ENCODE data around the gene NECAB3. TPM values are rescaled to one million over a fixed set of nuclear protein-coding genes. Genes with fewer than 3 reads are reported as not detected.

Gene NECAB3
- total and polyA plus RNA-seq, 2 donors (not counting 3 experiments of a cell fraction or from before 2014, with no cell fraction given), result 18.1 to 22.4 TPM

DNA sequence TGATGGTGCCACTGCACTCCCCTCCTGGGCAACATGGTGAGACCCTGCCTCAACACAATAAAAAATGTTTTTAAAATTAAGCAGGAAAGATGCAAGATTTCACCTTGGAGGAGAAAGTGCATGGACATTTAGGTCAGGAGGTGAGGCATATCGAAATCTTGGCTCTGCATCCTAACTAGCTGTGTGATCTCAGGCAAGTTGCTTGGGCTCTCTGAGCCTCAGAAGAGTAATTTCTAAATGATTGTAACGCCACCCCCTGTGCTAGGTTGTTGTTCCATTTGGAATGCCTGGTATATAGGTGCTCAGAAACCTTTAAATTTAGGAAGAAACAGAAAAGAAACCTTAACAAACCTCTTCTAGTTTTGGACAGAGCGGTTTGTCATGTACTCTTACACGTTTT lies 48.0 kb downstream of the NECAB3 start:
- Histone ChIP-seq H3K27me3 (ENCODE audit: control insufficient read depth in 2 of 2, insufficient read depth in 2 of 2, low read length in 2 of 2) (no peaks in the 10 kb centered on the region), H3K9me3 (replicated peaks; ENCODE audit: control insufficient read depth, insufficient read depth, low read length) (no peaks in the 10 kb centered on the region), H3K4me2 (ENCODE audit: insufficient read depth, low read length) (no peak overlapping the region), H3K27ac (ENCODE audit: insufficient read depth, low read depth, low read length) (no peak overlapping the region), H3K79me2 (ENCODE audit: control insufficient read depth, insufficient read depth, low read length) (no peaks in the 10 kb centered on the region), H2AFZ (ENCODE audit: low read depth, low read length) (no peak overlapping the region), H3K9ac (replicated peaks; ENCODE audit: extremely low read depth, insufficient read depth, low read length) (no peak overlapping the region), H3K4me3 (replicated peaks in 1 of 3; ENCODE audit: insufficient read depth in 1 of 3, low read depth in 1 of 3, low read length in 3 of 3) (no peak overlapping the region), H4K20me1 (replicated peaks; ENCODE audit: control insufficient read depth, extremely low read depth, insufficient read depth, low read length) (no peaks in the 10 kb centered on the region), H3K4me1 (ENCODE audit: control insufficient read depth, extremely low read depth, insufficient read depth, low read length) (no peaks in the 10 kb centered on the region), H3K9me1 (replicated peaks; ENCODE audit: control insufficient read depth, extremely low read depth, insufficient read depth, low read length) (no peaks in the 10 kb centered on the region), H3K36me3 (ENCODE audit: control insufficient read depth in 2 of 2, extremely low read depth in 1 of 2, insufficient read depth in 2 of 2, low read length in 2 of 2) (peaks cover 0 to 6% of the 10 kb centered on the region in 2 experiments)
- intact Hi-C loops (cut with micrococcal nuclease) (no loop called here), dilution Hi-C loops (cut with MboI; ENCODE audit: extremely low pct_ligation_motif_present, low sequenced_read_pairs) (no loop called here)
- FAIRE-seq (no peak), DNase-seq (ENCODE audit: low read depth, low spot score) (no peak)
- POLR2A ChIA-PET, result no interaction called here
- no TSS peak for BruUV-seq (replicated peaks)
- CTCF ChIA-PET, result interaction anchor here (0.6 kb wide), 1 partner anchor 154 kb away, joined by 5 read pairs; no protein-coding TSS in a partner anchor
- TF ChIP-seq POLR2AphosphoS5 (IDR thresholded peaks at IDR 0.05; ENCODE audit: insufficient read depth, low read depth, low read length), result no peak
- no peak for TF ChIP-seq GATA2 (IDR thresholded peaks at IDR 0.05; ENCODE audit: insufficient read depth, insufficient read length, low read depth, low read length)
- TF ChIP-seq POLR2A (IDR thresholded peaks at IDR 0.05; ENCODE audit: low read depth, low read length), result no peak
- TF ChIP-seq JUN (IDR thresholded peaks at IDR 0.05; ENCODE audit: borderline replicate concordance, insufficient read depth, insufficient read length, low read depth), result no peak
- TF ChIP-seq, protein P1, sequence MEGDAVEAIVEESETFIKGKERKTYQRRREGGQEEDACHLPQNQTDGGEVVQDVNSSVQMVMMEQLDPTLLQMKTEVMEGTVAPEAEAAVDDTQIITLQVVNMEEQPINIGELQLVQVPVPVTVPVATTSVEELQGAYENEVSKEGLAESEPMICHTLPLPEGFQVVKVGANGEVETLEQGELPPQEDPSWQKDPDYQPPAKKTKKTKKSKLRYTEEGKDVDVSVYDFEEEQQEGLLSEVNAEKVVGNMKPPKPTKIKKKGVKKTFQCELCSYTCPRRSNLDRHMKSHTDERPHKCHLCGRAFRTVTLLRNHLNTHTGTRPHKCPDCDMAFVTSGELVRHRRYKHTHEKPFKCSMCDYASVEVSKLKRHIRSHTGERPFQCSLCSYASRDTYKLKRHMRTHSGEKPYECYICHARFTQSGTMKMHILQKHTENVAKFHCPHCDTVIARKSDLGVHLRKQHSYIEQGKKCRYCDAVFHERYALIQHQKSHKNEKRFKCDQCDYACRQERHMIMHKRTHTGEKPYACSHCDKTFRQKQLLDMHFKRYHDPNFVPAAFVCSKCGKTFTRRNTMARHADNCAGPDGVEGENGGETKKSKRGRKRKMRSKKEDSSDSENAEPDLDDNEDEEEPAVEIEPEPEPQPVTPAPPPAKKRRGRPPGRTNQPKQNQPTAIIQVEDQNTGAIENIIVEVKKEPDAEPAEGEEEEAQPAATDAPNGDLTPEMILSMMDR (IDR thresholded peaks at IDR 0.05; ENCODE audit: extremely low read depth in 1 of 2, insufficient read depth in 1 of 2, low read depth in 1 of 2, low read length in 2 of 2), result no peak
- no peak for TF ChIP-seq MYC (IDR thresholded peaks at IDR 0.05; ENCODE audit: low read depth, low read length)
- TF ChIP-seq, protein P2, sequence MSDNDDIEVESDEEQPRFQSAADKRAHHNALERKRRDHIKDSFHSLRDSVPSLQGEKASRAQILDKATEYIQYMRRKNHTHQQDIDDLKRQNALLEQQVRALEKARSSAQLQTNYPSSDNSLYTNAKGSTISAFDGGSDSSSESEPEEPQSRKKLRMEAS (IDR thresholded peaks at IDR 0.05; ENCODE audit: insufficient read depth, insufficient read length), result no peak
- TF ChIP-seq FOS (IDR thresholded peaks at IDR 0.05; ENCODE audit: borderline replicate concordance, insufficient read depth, low read length), result no peak
- TF ChIP-seq EZH2 (IDR thresholded peaks at IDR 0.05; ENCODE audit: borderline replicate concordance, low read depth, low read length, severe bottlenecking), result no peak

All from endothelial cell of umbilical vein (primary cell).